ENCODE data around the gene COPZ1. TPM values are rescaled to one million over a fixed set of nuclear protein-coding genes. Genes with fewer than 3 reads are reported as not detected.
"Not testable (repeated sequence)": the region's sequence is repeated elsewhere in the genome, so short reads cannot be mapped to it uniquely, and the experiment has no call there.

The COPZ1 gene
- total RNA-seq, 1 donor from 2014 or later: 196 TPM

- H3K4me3 Mint-ChIP-seq: no peak overlapping the region
- no peak for DNase-seq (ENCODE audit: extremely low spot score, unreplicated experiment)
- H3K36me3 Mint-ChIP-seq: no peaks in the 10 kb centered on the region
- TF ChIP-seq CTCF (conservative IDR thresholded peaks at IDR 0.05): no peak
- peaks cover 8% of the 10 kb centered on the region for H3K4me1 Mint-ChIP-seq (ENCODE audit: unreplicated experiment)
- no peak overlapping the region for H3K27ac Mint-ChIP-seq
- no peaks in the 10 kb centered on the region for H3K9me3 Mint-ChIP-seq
- peaks cover 9% of the 10 kb centered on the region for H3K27me3 Mint-ChIP-seq
Observed at GRCh38 chr12:54306925-54307741, 17.8 kb upstream of the COPZ1 start.

- no peak for DNase-seq (ENCODE audit: extremely low spot score, unreplicated experiment)
- no peaks in the 10 kb centered on the region for H3K9me3 Mint-ChIP-seq
- no peak for TF ChIP-seq CTCF (conservative IDR thresholded peaks at IDR 0.05)
- no peaks in the 10 kb centered on the region for H3K36me3 Mint-ChIP-seq
- H3K27ac Mint-ChIP-seq: no peak overlapping the region
- no peak overlapping the region for H3K4me3 Mint-ChIP-seq
- H3K27me3 Mint-ChIP-seq: no peaks in the 10 kb centered on the region
- H3K4me1 Mint-ChIP-seq (ENCODE audit: unreplicated experiment): no peaks in the 10 kb centered on the region
Observed at GRCh38 chr12:54311051-54311450, 13.9 kb upstream of the COPZ1 start.

GRCh38 chr12:54312309-54312708 is 12.6 kb upstream of the COPZ1 start:
- not testable (repeated sequence) for H3K36me3 Mint-ChIP-seq; H3K27me3 Mint-ChIP-seq; H3K4me3 Mint-ChIP-seq; H3K9me3 Mint-ChIP-seq; H3K4me1 Mint-ChIP-seq (ENCODE audit: unreplicated experiment); H3K27ac Mint-ChIP-seq; DNase-seq (ENCODE audit: extremely low spot score, unreplicated experiment)

GRCh38 chr12:54321363-54321762 is 3.6 kb upstream of the COPZ1 start:
- H3K36me3 Mint-ChIP-seq: peaks cover 5% of the 10 kb centered on the region
- no peaks in the 10 kb centered on the region for H3K9me3 Mint-ChIP-seq
- H3K27me3 Mint-ChIP-seq: peaks cover 3% of the 10 kb centered on the region
- no peak for DNase-seq (ENCODE audit: extremely low spot score, unreplicated experiment)
- H3K4me3 Mint-ChIP-seq: no peak overlapping the region
- no peak overlapping the region for H3K27ac Mint-ChIP-seq
- TF ChIP-seq CTCF (conservative IDR thresholded peaks at IDR 0.05): no peak
- peaks cover 12% of the 10 kb centered on the region for H3K4me1 Mint-ChIP-seq (ENCODE audit: unreplicated experiment)

GRCh38 chr12:54325442-54326109 is 645 bp downstream of the COPZ1 start:
- peaks cover 43% of the 10 kb centered on the region for H3K4me1 Mint-ChIP-seq (ENCODE audit: unreplicated experiment)
- H3K4me3 Mint-ChIP-seq: peak overlapping the region; percentile 99
- H3K36me3 Mint-ChIP-seq; DNase-seq (ENCODE audit: extremely low spot score, unreplicated experiment); H3K27me3 Mint-ChIP-seq; H3K9me3 Mint-ChIP-seq: not testable (repeated sequence)
- peak overlapping the region; percentile 98 for H3K27ac Mint-ChIP-seq

GRCh38 chr12:54328595-54329337 is 3.8 kb downstream of the COPZ1 start:
- Mint-ChIP-seq H3K36me3 (peaks cover 15% of the 10 kb centered on the region), H3K9me3 (no peaks in the 10 kb centered on the region), H3K27me3 (no peaks in the 10 kb centered on the region), H3K4me3 (peak overlapping the region; percentile 73), H3K27ac (peak overlapping the region; percentile 45), H3K4me1 (ENCODE audit: unreplicated experiment) (peaks cover 57% of the 10 kb centered on the region)
- TF ChIP-seq CTCF (conservative IDR thresholded peaks at IDR 0.05): no peak
- DNase-seq (ENCODE audit: extremely low spot score, unreplicated experiment): no peak
